CD8-positive, alpha-beta memory T cell (primary cell): ENCODE measurements around the gene CACNA2D2. TPM values are rescaled to one million over a fixed set of nuclear protein-coding genes. Genes with fewer than 3 reads are reported as not detected.

Experiments used
- CTCF ChIA-PET: fragments of 350-600 bp; sonication (Branson Sonifier 250); formaldehyde crosslinking; loops from one replicate; lab custom pipeline; 2021; ENCODE audit warnings: antibody characterized with exemption; lab: Charles Lee
- POLR2A ChIA-PET: fragments of 350-600 bp; sonication (Branson Sonifier 250); formaldehyde crosslinking; loops from one replicate; lab custom pipeline; 2021; ENCODE audit warnings: antibody characterized with exemption; lab: Charles Lee
- DNase-seq, 5 donors: peaks; one replicate each; pipeline versions ENCODE4 v3.0.0 to v3.0.0-alpha.2; 2020 to 2022; ENCODE audit warnings: mixed read lengths in 1 of 5
- H3K27ac ChIP-seq: one replicate; pipeline ENCODE4 v1.7.0; 2013; ENCODE audit warnings: low read depth, mild to moderate bottlenecking, low read length, moderate library complexity
- H3K27me3 ChIP-seq: 2 replicates; pipeline ENCODE4 v1.7.0; 2013; ENCODE audit warnings: low read length, mild to moderate bottlenecking; ENCODE audit not compliant: insufficient read depth, poor library complexity, severe bottlenecking
- H3K36me3 ChIP-seq: 2 replicates; pipeline ENCODE4 v1.7.0; 2013; ENCODE audit warnings: mild to moderate bottlenecking, low read length, moderate library complexity; ENCODE audit not compliant: insufficient read depth
- H3K4me1 ChIP-seq: 2 replicates; pipeline ENCODE4 v1.7.0; 2013; ENCODE audit warnings: mild to moderate bottlenecking, low read length, moderate library complexity; ENCODE audit not compliant: insufficient read depth
- H3K4me3 ChIP-seq: 2 replicates; pipeline ENCODE4 v1.7.0; 2013; ENCODE audit warnings: mild to moderate bottlenecking, low read length
- H3K9me3 ChIP-seq: 2 replicates; pipeline ENCODE4 v1.7.0; 2013; ENCODE audit warnings: mild to moderate bottlenecking, low read length
- H3K27ac Mint-ChIP-seq, 8 donors: one replicate each; pipeline ENCODE4 v1.8.0; 2020 to 2021; ENCODE audit warnings: mixed read lengths in 8 of 8, mild to moderate bottlenecking in 6 of 8, inconsistent platforms in 3 of 8, moderate library complexity in 3 of 8
- H3K27me3 Mint-ChIP-seq, 2 donors: one replicate each; pipeline ENCODE4 v1.8.0; 2020 to 2021; ENCODE audit warnings: mixed read lengths in 2 of 2, mild to moderate bottlenecking in 1 of 2, moderate library complexity in 1 of 2
- H3K36me3 Mint-ChIP-seq, 3 donors: one replicate each; pipeline ENCODE4 v1.8.0; 2020 to 2021; ENCODE audit warnings: mixed read lengths in 3 of 3, inconsistent platforms in 1 of 3, mild to moderate bottlenecking in 1 of 3
- H3K4me1 Mint-ChIP-seq, 3 donors: one replicate each; pipeline ENCODE4 v1.8.0; 2020 to 2021; ENCODE audit warnings: mixed read lengths in 3 of 3, inconsistent platforms in 1 of 3, mild to moderate bottlenecking in 1 of 3
- H3K4me3 Mint-ChIP-seq, 7 donors: one replicate each; pipeline ENCODE4 v1.8.0; 2020 to 2021; ENCODE audit warnings: mixed read lengths in 7 of 7, mild to moderate bottlenecking in 6 of 7, moderate library complexity in 4 of 7, inconsistent platforms in 2 of 7
- H3K9me3 Mint-ChIP-seq, 5 donors: one replicate each; pipeline ENCODE4 v1.8.0; 2020 to 2022; ENCODE audit warnings: mixed read lengths in 5 of 5, mild to moderate bottlenecking in 3 of 5, moderate library complexity in 2 of 5, inconsistent platforms in 1 of 5
- polyA plus RNA-seq: library from polyadenylated mRNA; unstranded; fragments of 300-500 nt; fragmentation: Illumina TruSeq; gene quantifications from one replicate; pipeline ENCODE4 v1.2.3, GENCODE V29; 2021
- total RNA-seq, 2 experiments: library from RNA; stranded (reverse); gene quantifications; one replicate each; pipeline ENCODE4 v1.2.3, GENCODE V29; 2021

The CACNA2D2 gene
- total and polyA plus RNA-seq, 3 experiments from 2014 or later, result 0.73 to 2.6 (median 1.1) TPM

DNA sequence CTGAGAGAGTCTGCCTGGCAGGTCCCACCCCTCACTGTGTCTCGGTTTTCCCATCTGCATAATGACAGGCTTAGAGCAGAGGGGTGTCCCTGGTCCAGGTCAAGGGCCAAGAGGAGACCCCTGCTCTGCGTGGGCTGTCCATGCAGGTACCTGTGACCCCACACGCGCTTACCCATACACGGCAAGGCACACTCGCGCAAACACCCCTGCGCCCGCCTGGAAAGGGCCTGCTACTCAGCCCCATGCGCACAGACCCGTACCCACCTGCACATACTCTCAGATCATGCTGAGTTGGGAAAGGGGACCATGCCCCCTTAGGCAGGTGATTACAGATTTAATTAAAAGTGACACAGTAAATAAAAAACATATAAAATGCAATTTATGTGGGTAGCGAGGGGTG, 120.7 kb downstream of the CACNA2D2 start:
- H3K27me3 Mint-ChIP-seq, result no peaks in the 10 kb centered on the region
- DNase-seq, result no peak
- H3K4me1 Mint-ChIP-seq, result no peaks in the 10 kb centered on the region
- Histone ChIP-seq H3K4me1 (no peaks in the 10 kb centered on the region), H3K36me3 (no peaks in the 10 kb centered on the region), H3K9me3 (no peaks in the 10 kb centered on the region), H3K4me3 (no peak overlapping the region), H3K27me3 (no peaks in the 10 kb centered on the region), H3K27ac (no peak overlapping the region)
- CTCF ChIA-PET, result interaction anchor here (1.2 kb wide), 1 partner anchor 17 kb away, joined by 4 read pairs; no protein-coding TSS in a partner anchor
- POLR2A ChIA-PET, result no interaction called here
- no peaks in the 10 kb centered on the region for H3K36me3 Mint-ChIP-seq
- H3K27ac Mint-ChIP-seq, result peak overlapping the region in 1 of 8 donors; percentile 20
- H3K4me3 Mint-ChIP-seq, result no peak overlapping the region
- H3K9me3 Mint-ChIP-seq, result no peaks in the 10 kb centered on the region

DNA sequence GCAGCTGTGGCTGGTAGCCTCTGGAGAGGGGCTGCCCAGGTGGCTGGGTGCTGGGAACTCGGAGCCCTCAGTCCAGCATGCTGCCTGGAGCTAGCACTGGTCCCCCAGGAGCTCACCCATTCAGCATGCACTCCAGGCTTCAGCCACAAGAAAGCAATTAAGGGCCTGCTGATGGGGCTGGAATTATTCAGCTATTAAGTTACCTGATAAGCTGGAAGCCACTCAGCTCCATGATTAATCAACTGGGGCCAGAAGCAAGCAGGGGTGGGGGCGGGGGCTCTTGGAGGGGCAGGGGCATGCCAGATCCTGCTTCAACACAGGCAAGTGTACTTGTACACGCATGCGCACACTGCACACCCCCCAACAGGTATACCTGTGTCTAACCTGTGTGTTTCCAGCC, 122.1 kb downstream of the CACNA2D2 start:
- H3K4me1 Mint-ChIP-seq, result no peaks in the 10 kb centered on the region
- CTCF ChIA-PET, result no interaction called here

DNA sequence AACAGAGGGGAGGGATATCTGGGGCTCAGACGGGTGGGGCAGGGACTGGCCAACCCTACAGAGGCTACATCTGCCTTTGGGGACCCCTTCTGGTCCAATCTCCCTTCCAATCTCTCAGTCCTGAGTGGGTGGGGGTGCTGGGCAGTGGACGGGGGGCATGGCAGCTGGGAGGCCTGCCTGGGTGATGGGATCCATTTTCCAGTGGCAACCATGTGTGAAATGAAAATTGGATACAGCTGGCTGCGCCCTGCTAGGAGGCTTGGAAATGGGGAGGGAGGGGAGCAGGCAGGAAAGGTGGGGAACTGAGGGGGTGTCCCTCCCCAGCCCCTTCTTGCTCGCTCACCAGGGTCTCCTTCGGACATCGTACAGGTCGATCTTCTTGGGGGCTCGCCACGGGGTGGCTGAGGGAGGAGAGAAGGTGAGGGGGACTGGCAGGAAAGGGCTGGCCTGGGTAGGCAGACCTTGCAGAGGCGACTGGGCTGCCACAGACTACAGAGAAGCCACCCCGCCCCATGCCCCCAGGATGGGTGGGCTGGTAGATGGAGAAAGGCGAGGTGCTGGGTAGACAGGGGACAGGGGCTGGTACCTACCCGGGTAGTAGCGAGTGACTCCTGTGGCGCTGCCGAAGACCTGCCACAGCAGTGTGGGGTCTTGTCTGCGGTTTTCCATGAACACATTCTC, 122.9 kb downstream of the CACNA2D2 start:
- Histone ChIP-seq H3K36me3 (no peaks in the 10 kb centered on the region), H3K4me1 (no peaks in the 10 kb centered on the region), H3K27me3 (no peaks in the 10 kb centered on the region), H3K27ac (no peak overlapping the region), H3K4me3 (no peak overlapping the region), H3K9me3 (no peaks in the 10 kb centered on the region)
- H3K36me3 Mint-ChIP-seq, result no peaks in the 10 kb centered on the region
- no peaks in the 10 kb centered on the region for H3K9me3 Mint-ChIP-seq
- no peak overlapping the region for H3K27ac Mint-ChIP-seq
- H3K4me1 Mint-ChIP-seq, result peaks cover 0 to 1% (median 0%) of the 10 kb centered on the region in 3 donors
- H3K4me3 Mint-ChIP-seq, result no peak overlapping the region
- DNase-seq, result no peak
- H3K27me3 Mint-ChIP-seq, result no peaks in the 10 kb centered on the region
- ChIA-PET POLR2A (no interaction called here), CTCF (no interaction called here)

More for the DNA sequence above, 122.1 kb downstream of the CACNA2D2 start:
- no peaks in the 10 kb centered on the region for H3K9me3 Mint-ChIP-seq
- POLR2A ChIA-PET, result no interaction called here
- H3K9me3 ChIP-seq, result no peaks in the 10 kb centered on the region
- no peak overlapping the region for H3K4me3 Mint-ChIP-seq
- H3K27ac Mint-ChIP-seq, result peak overlapping the region in 1 of 8 donors; percentile 12
- no peak overlapping the region for H3K4me3 ChIP-seq
- H3K27me3 Mint-ChIP-seq, result no peaks in the 10 kb centered on the region
- H3K36me3 ChIP-seq, result no peaks in the 10 kb centered on the region
- no peaks in the 10 kb centered on the region for H3K4me1 ChIP-seq
- DNase-seq, result no peak
- H3K36me3 Mint-ChIP-seq, result no peaks in the 10 kb centered on the region
- H3K27ac ChIP-seq, result no peak overlapping the region
- no peaks in the 10 kb centered on the region for H3K27me3 ChIP-seq

GRCh38 chr3:50378757-50379156, 124.7 kb downstream of the CACNA2D2 start:
- no peaks in the 10 kb centered on the region for H3K36me3 ChIP-seq
- Mint-ChIP-seq H3K9me3 (no peaks in the 10 kb centered on the region), H3K36me3 (no peaks in the 10 kb centered on the region), H3K27ac (no peak overlapping the region), H3K27me3 (no peaks in the 10 kb centered on the region), H3K4me1 (peaks cover 0 to 1% (median 0%) of the 10 kb centered on the region in 3 donors), H3K4me3 (no peak overlapping the region)
- POLR2A ChIA-PET, result no interaction called here
- no peak overlapping the region for H3K27ac ChIP-seq
- H3K27me3 ChIP-seq, result no peaks in the 10 kb centered on the region
- no peak for DNase-seq
- H3K4me3 ChIP-seq, result no peak overlapping the region
- H3K9me3 ChIP-seq, result no peaks in the 10 kb centered on the region
- CTCF ChIA-PET, result no interaction called here
- no peaks in the 10 kb centered on the region for H3K4me1 ChIP-seq

- Mint-ChIP-seq H3K27ac (peak overlapping the region in 1 of 8 donors; percentile 91), H3K36me3 (no peaks in the 10 kb centered on the region), H3K27me3 (no peaks in the 10 kb centered on the region), H3K4me1 (peaks cover 0 to 1% (median 0%) of the 10 kb centered on the region in 3 donors), H3K4me3 (no peak overlapping the region), H3K9me3 (no peaks in the 10 kb centered on the region)
- no peak for DNase-seq
- ChIA-PET CTCF (no interaction called here), POLR2A (no interaction called here)
- no peaks in the 10 kb centered on the region for H3K36me3 ChIP-seq
- H3K27me3 ChIP-seq, result no peaks in the 10 kb centered on the region
- H3K27ac ChIP-seq, result no peak overlapping the region
- H3K9me3 ChIP-seq, result no peaks in the 10 kb centered on the region
- no peaks in the 10 kb centered on the region for H3K4me1 ChIP-seq
- no peak overlapping the region for H3K4me3 ChIP-seq
Observed at GRCh38 chr3:50378024-50378423, 125.4 kb downstream of the CACNA2D2 start.

GRCh38 chr3:50375258-50375931, 128.0 kb downstream of the CACNA2D2 start:
- Histone ChIP-seq H3K4me1 (no peaks in the 10 kb centered on the region), H3K27me3 (no peaks in the 10 kb centered on the region), H3K27ac (no peak overlapping the region), H3K36me3 (no peaks in the 10 kb centered on the region), H3K9me3 (no peaks in the 10 kb centered on the region), H3K4me3 (no peak overlapping the region)
- Mint-ChIP-seq H3K4me1 (peaks cover 0 to 1% (median 0%) of the 10 kb centered on the region in 3 donors), H3K4me3 (no peak overlapping the region), H3K9me3 (no peaks in the 10 kb centered on the region), H3K27ac (peak overlapping the region in 1 of 8 donors; percentile 81), H3K36me3 (no peaks in the 10 kb centered on the region), H3K27me3 (no peaks in the 10 kb centered on the region)
- DNase-seq, result no peak
- CTCF ChIA-PET, result no interaction called here
- POLR2A ChIA-PET, result no interaction called here

DNA sequence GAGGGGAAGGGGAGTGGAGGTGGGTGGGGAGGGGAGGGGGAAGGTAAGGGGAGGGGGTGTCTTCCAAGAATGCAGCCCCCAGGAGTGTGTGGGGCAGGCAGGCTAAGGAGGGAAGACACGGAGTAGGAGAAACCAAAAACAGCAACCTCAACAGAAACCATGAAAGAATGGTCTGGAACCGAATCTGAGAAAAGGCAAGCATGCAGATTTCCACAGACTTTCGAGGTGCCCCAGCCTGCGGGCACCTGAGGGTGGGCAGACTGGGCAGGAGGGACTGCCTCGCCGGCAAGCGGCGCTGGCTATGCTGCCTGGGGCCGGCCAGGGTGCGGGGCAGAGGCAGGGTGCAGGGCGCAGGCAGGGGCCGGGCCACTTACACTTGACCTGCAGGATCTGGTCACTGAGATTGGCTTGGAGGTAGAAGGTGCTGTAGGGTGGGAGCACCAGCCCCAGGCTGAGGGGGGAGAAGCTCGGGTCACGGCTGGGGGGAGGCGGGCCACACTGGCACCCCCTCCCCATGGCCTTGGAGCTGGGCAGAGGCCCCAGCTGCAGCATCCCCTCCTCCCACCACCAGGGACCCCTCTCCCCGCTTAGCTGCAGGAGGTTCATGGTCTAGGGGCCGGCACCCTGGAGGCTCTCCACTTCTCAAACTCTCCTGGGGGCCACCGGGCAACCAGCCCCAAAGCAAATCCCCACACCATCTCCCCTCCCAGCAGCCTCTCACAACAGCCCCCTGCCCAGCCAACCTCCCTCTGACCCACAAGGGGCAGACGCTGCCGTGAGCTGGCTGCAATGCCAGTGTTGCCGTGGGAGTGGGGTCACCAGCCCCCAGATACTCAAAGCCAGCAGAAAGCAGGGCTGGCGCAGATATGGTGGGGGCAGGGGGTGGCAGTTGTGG, 128.8 kb downstream of the CACNA2D2 start:
- peaks cover 0 to 1% (median 0%) of the 10 kb centered on the region in 3 donors for H3K4me1 Mint-ChIP-seq
- Histone ChIP-seq H3K27me3 (no peaks in the 10 kb centered on the region), H3K27ac (no peak overlapping the region), H3K4me3 (no peak overlapping the region), H3K36me3 (no peaks in the 10 kb centered on the region), H3K4me1 (no peaks in the 10 kb centered on the region), H3K9me3 (no peaks in the 10 kb centered on the region)
- no peaks in the 10 kb centered on the region for H3K9me3 Mint-ChIP-seq
- CTCF ChIA-PET, result no interaction called here
- H3K27ac Mint-ChIP-seq, result no peak overlapping the region
- no peak overlapping the region for H3K4me3 Mint-ChIP-seq
- no peaks in the 10 kb centered on the region for H3K36me3 Mint-ChIP-seq
- H3K27me3 Mint-ChIP-seq, result no peaks in the 10 kb centered on the region
- POLR2A ChIA-PET, result no interaction called here
- no peak for DNase-seq
